GM21360 (cell line): ENCODE results near the gene MCCC1.
"Not testable (repeated sequence)": the region's sequence is repeated elsewhere in the genome, so short reads cannot be mapped to it uniquely, and the experiment has no call there.

Experiments used
- ATAC-seq: cut with Tn5 transposase; IDR thresholded peaks from one replicate; pipeline ENCODE4 v1.9.1; 2021; ENCODE audit warnings: mild to moderate bottlenecking, moderate library complexity; ENCODE audit not compliant: unreplicated experiment

MCCC1 gene

GRCh38 chr3:182993486-182994201, 105.7 kb downstream of the MCCC1 start:
- ATAC-seq = not testable (repeated sequence)

- ATAC-seq = no peak
Observed at GRCh38 chr3:182989566-182989965, 109.7 kb downstream of the MCCC1 start.

- no peak for ATAC-seq
Observed at GRCh38 chr3:182986021-182986420, 113.3 kb downstream of the MCCC1 start.

GRCh38 chr3:182983876-182984275, 115.4 kb downstream of the MCCC1 start:
- no peak for ATAC-seq

- no peak for ATAC-seq
Observed at GRCh38 chr3:182981038-182981380, 118.3 kb downstream of the MCCC1 start.

GRCh38 chr3:182980204-182981037, 118.9 kb downstream of the MCCC1 start, which contains the start of gene DCUN1D1:
TSS of gene DCUN1D1 (minus strand) at chr3:182980538. CDS start at chr3:182980489, 49 bp downstream.
- peak; percentile 83 for ATAC-seq

GRCh38 chr3:182979674-182980191, 119.6 kb downstream of the MCCC1 start:
- no peak for ATAC-seq

GRCh38 chr3:182979103-182979673, 120.1 kb downstream of the MCCC1 start:
- ATAC-seq = no peak

GRCh38 chr3:182978387-182978786, 120.9 kb downstream of the MCCC1 start:
- no peak for ATAC-seq

- no peak for ATAC-seq
Observed at GRCh38 chr3:182973047-182973446, 126.2 kb downstream of the MCCC1 start.

GRCh38 chr3:182972387-182972786, 126.9 kb downstream of the MCCC1 start:
- no peak for ATAC-seq

GRCh38 chr3:182971637-182972036, 127.7 kb downstream of the MCCC1 start:
- no peak for ATAC-seq

GRCh38 chr3:182970811-182971418, 128.4 kb downstream of the MCCC1 start:
- no peak for ATAC-seq

- no peak for ATAC-seq
Observed at GRCh38 chr3:182969853-182970252, 129.4 kb downstream of the MCCC1 start.

GRCh38 chr3:182969277-182969676, 130.0 kb downstream of the MCCC1 start:
- no peak for ATAC-seq

- peak; percentile 41 for ATAC-seq
Observed at GRCh38 chr3:182967218-182968204, 131.8 kb downstream of the MCCC1 start.

GRCh38 chr3:182965861-182966366, 133.4 kb downstream of the MCCC1 start:
- ATAC-seq = no peak
